OCI-LY7 (cell line): ENCODE measurements around the gene TUBA8. TPM values are rescaled to one million over a fixed set of nuclear protein-coding genes. Genes with fewer than 3 reads are reported as not detected.

Experiments used
- BruUV-seq: library from RNA; stranded (reverse); fragments of 400-500 nt; replicated peaks from 2 replicates; lab custom pipeline; 2021; lab: Mats Ljungman, UMichigan
- CTCF ChIA-PET: fragments of 300-600 bp; sonication (Branson Sonifier 250); formaldehyde crosslinking; loops from one replicate; lab custom pipeline; 2022; ENCODE audit warnings: antibody characterized with exemption; ENCODE audit not compliant: unreplicated experiment; lab: Charles Lee
- POLR2A ChIA-PET: fragments of 300-600 bp; sonication (Branson Sonifier 250); formaldehyde crosslinking; loops from one replicate; lab custom pipeline; 2022; ENCODE audit warnings: antibody characterized with exemption; lab: Charles Lee
- DNase-seq: peaks from one replicate; pipeline ENCODE4 v3.0.0-alpha.2; 2015; ENCODE audit warnings: low spot score
- H2AFZ ChIP-seq: fragments of 200-600 bp; sonication (generic), shearing (Covaris generic); 2 replicates; pipeline ENCODE4 v1.6.1; 2014; ENCODE audit warnings: mild to moderate bottlenecking, antibody characterized with exemption, low read length, moderate library complexity
- H3K27ac ChIP-seq: fragments of 200-600 bp; sonication (generic); 2 replicates; pipeline ENCODE4 v1.5.1; 2014; ENCODE audit warnings: mixed run types, low read depth, mild to moderate bottlenecking, moderate library complexity, low read length, inconsistent platforms; ENCODE audit not compliant: poor library complexity, severe bottlenecking
- H3K36me3 ChIP-seq: fragments of 200-600 bp; sonication (generic); 2 replicates; pipeline ENCODE4 v1.6.1; 2014; ENCODE audit warnings: mild to moderate bottlenecking, antibody characterized with exemption, low read length, moderate library complexity, mixed read lengths; ENCODE audit not compliant: insufficient read depth
- H3K4me1 ChIP-seq: fragments of 200-600 bp; sonication (generic); 2 replicates; pipeline ENCODE4 v1.5.1; 2014; ENCODE audit warnings: mild to moderate bottlenecking, low read length; ENCODE audit not compliant: insufficient read depth, poor library complexity, severe bottlenecking
- H3K4me2 ChIP-seq: fragments of 200-600 bp; sonication (generic); 2 replicates; pipeline ENCODE4 v1.6.1; 2014; ENCODE audit warnings: mild to moderate bottlenecking, low read length
- H3K4me3 ChIP-seq: fragments of 200-600 bp; sonication (generic); 2 replicates; pipeline ENCODE4 v1.5.1; 2014; ENCODE audit warnings: mild to moderate bottlenecking, low read depth, low read length; ENCODE audit not compliant: poor library complexity, severe bottlenecking
- H3K79me2 ChIP-seq: fragments of 200-600 bp; sonication (generic); 2 replicates; pipeline ENCODE4 v1.6.1; 2016; ENCODE audit warnings: low read depth, mild to moderate bottlenecking, low read length, moderate library complexity, mixed read lengths; ENCODE audit not compliant: insufficient read depth
- H3K9me2 ChIP-seq: fragments of 200-600 bp; sonication (generic); 2 replicates; pipeline ENCODE4 v1.6.1; 2016; ENCODE audit warnings: mild to moderate bottlenecking, low read length, mixed read lengths; ENCODE audit not compliant: insufficient read depth
- H3K9me3 ChIP-seq: fragments of 200-600 bp; sonication (generic); 2 replicates; pipeline ENCODE4 v1.6.1; 2014; ENCODE audit warnings: mild to moderate bottlenecking, mixed run types, low read length, mixed read lengths
- H4K20me1 ChIP-seq: fragments of 200-600 bp; sonication (generic); 2 replicates; pipeline ENCODE4 v1.6.1; 2014; ENCODE audit warnings: mild to moderate bottlenecking, antibody characterized with exemption, low read length, moderate library complexity, mixed read lengths; ENCODE audit not compliant: insufficient read depth
- CTCF ChIP-seq: fragments of 200-600 bp; sonication (generic); conservative IDR thresholded peaks from 2 replicates; pipeline ENCODE4 v1.5.1; 2014; ENCODE audit warnings: mild to moderate bottlenecking, antibody characterized with exemption, low read length, moderate library complexity, mixed read lengths
- EZH2phosphoT487 ChIP-seq: fragments of 200-600 bp; sonication (generic); IDR thresholded peaks from 2 replicates; pipeline ENCODE4 v1.6.1; 2018; ENCODE audit warnings: low read depth, borderline replicate concordance, mild to moderate bottlenecking, mixed run types, antibody characterized with exemption, low read length, moderate library complexity, mixed read lengths
- intact Hi-C: fragments of 100-400 bp; cut with micrococcal nuclease; formaldehyde crosslinking; loops from one replicate; pipeline ENCODE4 v1.10.0; 2022; ENCODE audit not compliant: unreplicated experiment
- total RNA-seq, 2 experiments: library from RNA; depleted of rRNA in 1 of 2; stranded (reverse); fragments of >200 nt in 1 of 2; shearing (Covaris generic) in 1 of 2; gene quantifications; 2 replicates each; pipeline ENCODE4 v1.2.3, GENCODE V29; 2014 to 2022

TUBA8 gene
- total RNA-seq, 2 experiments from 2014 or later: 1.9 to 2.0 TPM

DNA sequence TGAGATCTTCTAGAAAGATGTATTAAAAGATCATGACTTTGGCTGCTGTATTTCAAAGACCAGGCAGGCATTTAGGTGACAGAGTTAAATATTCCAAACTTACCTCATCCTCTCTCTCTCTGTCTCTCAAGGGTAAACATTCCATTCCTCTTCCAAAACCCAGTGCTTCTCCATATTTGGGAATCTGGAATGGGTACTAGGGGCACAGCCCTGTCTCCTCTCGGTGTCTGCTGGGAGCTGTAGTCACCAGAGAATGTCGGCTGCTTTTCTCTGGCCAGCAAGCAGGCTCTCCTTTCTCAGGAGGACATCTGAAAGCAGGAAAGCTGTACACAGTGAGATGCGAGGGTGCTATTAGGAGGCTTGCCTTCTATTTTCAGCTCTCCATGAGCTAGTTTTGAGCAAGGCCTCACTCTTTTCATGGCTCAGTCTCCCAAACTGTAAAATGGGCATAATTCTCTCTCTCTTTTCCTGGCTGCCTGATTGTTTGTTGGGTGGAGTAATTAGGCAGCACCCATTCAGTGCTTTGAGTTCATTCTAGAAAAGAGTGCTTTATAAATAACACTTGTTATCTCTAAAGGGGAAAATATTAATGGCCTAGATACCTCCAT lies 42.1 kb upstream of the TUBA8 start:
- TF ChIP-seq CTCF: no peak
- no peak for TF ChIP-seq EZH2phosphoT487

GRCh38 chr22:18069041-18069440 lies 41.6 kb upstream of the TUBA8 start:
- peak overlapping the region; percentile 99 for H3K27ac ChIP-seq
- peak overlapping the region; percentile 23; the same call in 1 of the 2 replicates for H2AFZ ChIP-seq
- H3K4me1 ChIP-seq: peaks cover 98% of the 10 kb centered on the region
- no peaks in the 10 kb centered on the region for H3K9me2 ChIP-seq
- CTCF ChIA-PET: interaction anchor here (0.9 to 1.5 kb wide), 3 partner anchors 12 to 64 kb away, joined by 3 to 6 read pairs (median 4); no protein-coding TSS in a partner anchor
- peaks cover 28% of the 10 kb centered on the region; the same call in 1 of the 2 replicates for H3K79me2 ChIP-seq
- H3K36me3 ChIP-seq: no peaks in the 10 kb centered on the region
- intact Hi-C loops: loop anchor here (5.0 kb wide), 1 partner anchor 297 kb away; the partner anchor contains the start of gene BID
- H4K20me1 ChIP-seq: no peaks in the 10 kb centered on the region
- POLR2A ChIA-PET: interaction anchor here (1.0 to 3.5 kb wide), 6 partner anchors 9 to 74 kb away, joined by 3 to 28 read pairs (median 5); partner anchors contain the start of gene PEX26
- peak; percentile 55 for DNase-seq
- no TSS peak for BruUV-seq
- H3K9me3 ChIP-seq: no peaks in the 10 kb centered on the region
- TF ChIP-seq EZH2phosphoT487 (no peak), CTCF (no peak)
- H3K4me2 ChIP-seq: peak overlapping the region; percentile 84
- peak overlapping the region; percentile 13 for H3K4me3 ChIP-seq

More for the DNA sequence above, 42.1 kb upstream of the TUBA8 start:
- Histone ChIP-seq H3K4me3 (peak overlapping the region; percentile 13), H3K9me2 (no peaks in the 10 kb centered on the region), H3K79me2 (peaks cover 23% of the 10 kb centered on the region; the same call in 1 of the 2 replicates), H2AFZ (peak overlapping the region; percentile 23; the same call in 1 of the 2 replicates), H3K27ac (peak overlapping the region; percentile 99), H3K4me2 (peak overlapping the region; percentile 84), H3K9me3 (no peaks in the 10 kb centered on the region), H4K20me1 (no peaks in the 10 kb centered on the region), H3K4me1 (peaks cover 96% of the 10 kb centered on the region), H3K36me3 (no peaks in the 10 kb centered on the region)
- BruUV-seq: no TSS peak
- ChIA-PET POLR2A (interaction anchor here (0.8 to 3.5 kb wide), 8 partner anchors 9 to 73 kb away, joined by 3 to 28 read pairs (median 6); partner anchors contain the start of gene PEX26), CTCF (interaction anchor here (0.9 kb wide), 1 partner anchor 11 kb away, joined by 6 read pairs; no protein-coding TSS in a partner anchor)
- no peak for DNase-seq
- intact Hi-C loops: loop anchor here (5.0 kb wide), 1 partner anchor 296 kb away; the partner anchor contains the start of gene BID
